ENCODE results near the gene BCO2.

BCO2 gene

GRCh38 chr11:112223121-112223520 is 47.8 kb downstream of the BCO2 start (continued):
- no peak for TF ChIP-seq SALL2 (tag by site-specific recombination; IDR thresholded peaks at IDR 0.05; ENCODE audit: borderline replicate concordance)

GRCh38 chr11:112223754-112224532 is 48.6 kb downstream of the BCO2 start:
- H3K4me1 ChIP-seq (ENCODE audit: control insufficient read depth, insufficient read depth, low read length) = no peaks in the 10 kb centered on the region
- no peak for TF ChIP-seq IKZF3 (tag by site-specific recombination; IDR thresholded peaks at IDR 0.05)
- TF ChIP-seq ZNF488 (tag by site-specific recombination; IDR thresholded peaks at IDR 0.05) = no peak
- no peak for TF ChIP-seq KLF10 (tag by site-specific recombination; IDR thresholded peaks at IDR 0.05)
- no peak for TF ChIP-seq ZNF169 (tag by site-specific recombination; IDR thresholded peaks at IDR 0.05)
- TF ChIP-seq ZNF37A (tag by site-specific recombination; IDR thresholded peaks at IDR 0.05) = no peak
- no peak for TF ChIP-seq ZNF664 (tag by site-specific recombination; IDR thresholded peaks at IDR 0.05)
- TF ChIP-seq ZNF544 (tag by site-specific recombination; IDR thresholded peaks at IDR 0.05) = no peak
- TF ChIP-seq ZNF449 (tag by site-specific recombination; IDR thresholded peaks at IDR 0.05) = no peak
- no peak for TF ChIP-seq ZNF555 (tag by site-specific recombination; conservative IDR thresholded peaks at IDR 0.05)
- TF ChIP-seq PATZ1 (tag by site-specific recombination; IDR thresholded peaks at IDR 0.05) = no peak
- no peak for TF ChIP-seq ZNF394 (tag by site-specific recombination; IDR thresholded peaks at IDR 0.05; ENCODE audit: borderline replicate concordance)
- TF ChIP-seq ZSCAN23 (tag by site-specific recombination; IDR thresholded peaks at IDR 0.05) = no peak
- ChIA-PET CTCF (interaction anchor here (0.6 to 19.0 kb wide), 4 partner anchors 21 to 1066 kb away, joined by 3 to 308 read pairs (median 4); no protein-coding TSS in a partner anchor), POLR2A (no interaction called here)
- H3K27ac ChIP-seq (ENCODE audit: extremely low read depth, low read depth, low read length) = no peak overlapping the region
- H3K9me3 ChIP-seq (ENCODE audit: control insufficient read depth, insufficient read depth, low read depth, low read length) = no peaks in the 10 kb centered on the region
- peaks cover 0 to 10% of the 10 kb centered on the region in 2 experiments; a peak in 1 of 3 replicates for H3K36me3 ChIP-seq (ENCODE audit: control insufficient read depth in 2 of 2, insufficient read depth in 1 of 2, low read length in 2 of 2)
- H3K4me3 ChIP-seq (ENCODE audit: low read depth, low read length) = no peak overlapping the region

- H3K36me3 ChIP-seq (ENCODE audit: control insufficient read depth in 2 of 2, insufficient read depth in 1 of 2, low read length in 2 of 2) = peaks cover 0 to 28% of the 10 kb centered on the region in 2 experiments; a peak in 1 of 3 replicates
- peak overlapping the region; percentile 88 for H3K4me3 ChIP-seq (ENCODE audit: low read depth, low read length)
- no peaks in the 10 kb centered on the region for H3K4me1 ChIP-seq (ENCODE audit: control insufficient read depth, insufficient read depth, low read length)
- H3K27ac ChIP-seq (ENCODE audit: extremely low read depth, low read depth, low read length) = peak overlapping the region; percentile 81; the same call in 1 of the 2 replicates
- TF ChIP-seq ZNF571 (tag by site-specific recombination; IDR thresholded peaks at IDR 0.05) = no peak
- no peak for TF ChIP-seq ZNF785 (tag by site-specific recombination; IDR thresholded peaks at IDR 0.05)
- TF ChIP-seq ZNF660 (tag by site-specific recombination; IDR thresholded peaks at IDR 0.05) = 0 out of 2 replicates have a peak, but pooled peaks have one; percentile 21
- no peak for TF ChIP-seq ZNF114 (tag by site-specific recombination; IDR thresholded peaks at IDR 0.05)
- peak; percentile 72; the same call in 1 of the 2 replicates for TF ChIP-seq ZNF121 (tag by site-specific recombination; IDR thresholded peaks at IDR 0.05)
- POLR2A ChIA-PET = interaction anchor here (0.5 to 1.0 kb wide), 2 partner anchors 16 to 930 kb away, joined by 4 read pairs; no protein-coding TSS in a partner anchor
- no peaks in the 10 kb centered on the region for H3K9me3 ChIP-seq (ENCODE audit: control insufficient read depth, insufficient read depth, low read depth, low read length)
- CTCF ChIA-PET = interaction anchor here (0.6 to 19.0 kb wide), 3 partner anchors 28 to 58 kb away, joined by 3 to 308 read pairs (median 4); no protein-coding TSS in a partner anchor
Observed at GRCh38 chr11:112225753-112226061, 50.4 kb downstream of the BCO2 start.
